H1 (cell line): ENCODE results near the gene RBM20. TPM values are rescaled to one million over a fixed set of nuclear protein-coding genes. Genes with fewer than 3 reads are reported as not detected.
"Not testable (repeated sequence)": the region's sequence is repeated elsewhere in the genome, so short reads cannot be mapped to it uniquely, and the experiment has no call there.

Experiments
- CTCF ChIA-PET: fragments of 300-600 bp; sonication (Branson Sonifier 250); formaldehyde crosslinking; loops from one replicate; lab custom pipeline; 2021; ENCODE audit not compliant: partially characterized antibody; lab: Charles Lee
- POLR2A ChIA-PET: fragments of 300-600 bp; sonication (Branson Sonifier 250); formaldehyde crosslinking; loops from one replicate; lab custom pipeline; 2021; ENCODE audit warnings: inconsistent platforms; ENCODE audit not compliant: partially characterized antibody; lab: Charles Lee
- DNase-seq, 2 experiments: peaks; one replicate each; pipeline versions ENCODE4 v3.0.0 to v3.0.0-alpha.2; 2010 to 2022; ENCODE audit warnings: low spot score in 2 of 2, low read depth in 1 of 2, mixed read lengths in 1 of 2
- FAIRE-seq: peaks from 2 replicates; lab custom pipeline; 2011; peaks lifted over from hg19 to GRCh38; lab: Jason Lieb, UNC
- H2AFZ ChIP-seq: 2 replicates; pipeline ENCODE4 v1.8.1; 2012; ENCODE audit warnings: low read length, inconsistent platforms
- H2AK5ac ChIP-seq: 2 replicates; pipeline ENCODE4 v1.6.1; 2013; ENCODE audit warnings: low read depth, low read length
- H2BK120ac ChIP-seq: replicated peaks from 2 replicates; pipeline ENCODE3; 2013; ENCODE audit warnings: low read depth, low read length, inconsistent platforms
- H2BK12ac ChIP-seq: 2 replicates; pipeline ENCODE4 v1.6.1; 2013; ENCODE audit warnings: low read depth, low read length
- H2BK15ac ChIP-seq: 2 replicates; pipeline ENCODE4 v1.6.1; 2013; ENCODE audit warnings: low read length
- H2BK20ac ChIP-seq: 2 replicates; pipeline ENCODE4 v1.6.1; 2013; ENCODE audit warnings: low read length
- H2BK5ac ChIP-seq: 2 replicates; pipeline ENCODE4 v1.6.1; 2013; ENCODE audit warnings: low read depth, low read length
- H3K14ac ChIP-seq: 2 replicates; pipeline ENCODE4 v1.6.1; 2013; ENCODE audit warnings: inconsistent platforms; ENCODE audit not compliant: insufficient read length
- H3K18ac ChIP-seq: 2 replicates; pipeline ENCODE4 v1.6.1; 2013; ENCODE audit warnings: low read length; ENCODE audit errors: extremely low read depth
- H3K23ac ChIP-seq: 2 replicates; pipeline ENCODE4 v1.6.1; 2013; ENCODE audit warnings: inconsistent platforms; ENCODE audit not compliant: insufficient read length
- H3K23me2 ChIP-seq: 2 replicates; pipeline ENCODE4 v1.6.1; 2013; ENCODE audit warnings: low read depth, low read length
- H3K27ac ChIP-seq: 2 replicates; pipeline ENCODE4 v1.6.1; 2011; ENCODE audit warnings: low read depth, low read length, inconsistent platforms
- H3K27me3 ChIP-seq, 4 experiments: replicated peaks in 1 of 4; 1 replicate in 1 of 4; 2 replicates in 3 of 4; pipeline versions ENCODE4 v1.6.1 to v1.8.1; 2011 to 2013; ENCODE audit warnings: low read length in 3 of 4, mild to moderate bottlenecking in 3 of 4, inconsistent platforms in 2 of 4, mixed read lengths in 2 of 4, moderate library complexity in 1 of 4; ENCODE audit not compliant: control insufficient read depth in 3 of 4, insufficient read depth in 3 of 4; ENCODE audit errors: extremely low read depth in 1 of 4
- H3K36me3 ChIP-seq, 4 experiments: 2 replicates each; pipeline versions ENCODE4 v1.6.1 to v1.8.1; 2011 to 2013; ENCODE audit warnings: mild to moderate bottlenecking in 4 of 4, low read length in 3 of 4, moderate library complexity in 2 of 4, control low read depth in 1 of 4, inconsistent platforms in 1 of 4; ENCODE audit not compliant: insufficient read depth in 4 of 4, control insufficient read depth in 2 of 4
- H3K4ac ChIP-seq: replicated peaks from 2 replicates; pipeline ENCODE3; 2013; ENCODE audit warnings: low read length, low read depth, mixed read lengths, inconsistent platforms; ENCODE audit not compliant: insufficient read length
- H3K4me1 ChIP-seq, 4 experiments: replicated peaks in 1 of 4; 1 replicate in 1 of 4; 2 replicates in 3 of 4; pipeline versions ENCODE4 v1.6.1 to v1.8.1; 2011 to 2013; ENCODE audit warnings: low read length in 3 of 4, inconsistent platforms in 2 of 4, mixed read lengths in 1 of 4; ENCODE audit not compliant: insufficient read depth in 4 of 4, control insufficient read depth in 3 of 4
- H3K4me2 ChIP-seq, 2 experiments: 2 replicates each; pipeline versions ENCODE4 v1.6.1 to v1.8.1; 2011 to 2013; ENCODE audit warnings: low read depth in 2 of 2, low read length in 2 of 2, control low read depth in 1 of 2, inconsistent platforms in 1 of 2, mild to moderate bottlenecking in 1 of 2; ENCODE audit not compliant: insufficient read depth in 1 of 2
- H3K4me3 ChIP-seq, 4 experiments: fragments of 200-600, 300-600 bp in 1 of 4; sonication (generic), shearing (Covaris generic), sonication (Bioruptor Twin) in 1 of 4; 2 replicates each; pipeline versions ENCODE4 v1.5.1 to v1.8.1; 2011 to 2016; ENCODE audit warnings: low read length in 4 of 4, low read depth in 3 of 4, control low read depth in 2 of 4, inconsistent platforms in 2 of 4, mild to moderate bottlenecking in 2 of 4, mixed read lengths in 1 of 4, moderate library complexity in 1 of 4; ENCODE audit not compliant: insufficient read depth in 2 of 4; ENCODE audit errors: extremely low read depth in 1 of 4
- H3K56ac ChIP-seq: replicated peaks from 2 replicates; pipeline ENCODE3; 2013; ENCODE audit warnings: low read depth, mild to moderate bottlenecking, mixed read lengths, low read length, inconsistent platforms; ENCODE audit not compliant: insufficient read length
- H3K79me1 ChIP-seq: 2 replicates; pipeline ENCODE4 v1.6.1; 2013; ENCODE audit warnings: low read depth, low read length, control low read depth
- H3K79me2 ChIP-seq, 2 experiments: 2 replicates each; pipeline versions ENCODE4 v1.6.1 to v1.8.1; 2012 to 2013; ENCODE audit warnings: low read length in 2 of 2, mild to moderate bottlenecking in 2 of 2, inconsistent platforms in 1 of 2; ENCODE audit not compliant: insufficient read depth in 2 of 2, control insufficient read depth in 1 of 2
- H3K9ac ChIP-seq, 4 experiments: replicated peaks in 1 of 4; 1 replicate in 1 of 4; 2 replicates in 3 of 4; pipeline versions ENCODE4 v1.6.1 to v1.8.1; 2011 to 2013; ENCODE audit warnings: low read depth in 3 of 4, low read length in 3 of 4, control low read depth in 2 of 4, mild to moderate bottlenecking in 2 of 4, moderate library complexity in 2 of 4, inconsistent platforms in 1 of 4; ENCODE audit errors: extremely low read depth in 1 of 4
- H3K9me3 ChIP-seq, 2 experiments: 2 replicates each; pipeline versions ENCODE4 v1.6.1 to v1.8.1; 2012 to 2013; ENCODE audit warnings: mild to moderate bottlenecking in 2 of 2, moderate library complexity in 2 of 2, control low read depth in 1 of 2, inconsistent platforms in 1 of 2, low read depth in 1 of 2, low read length in 1 of 2, mixed read lengths in 1 of 2; ENCODE audit not compliant: insufficient read depth in 2 of 2
- H4K20me1 ChIP-seq, 2 experiments: replicated peaks in 1 of 2; 2 replicates each; pipeline versions ENCODE3 to v1.8.1; 2011 to 2013; ENCODE audit warnings: inconsistent platforms in 2 of 2, low read length in 2 of 2, mild to moderate bottlenecking in 1 of 2; ENCODE audit not compliant: insufficient read depth in 2 of 2, control insufficient read depth in 1 of 2
- H4K5ac ChIP-seq: 2 replicates; pipeline ENCODE4 v1.6.1; 2013; ENCODE audit warnings: low read length, low read depth, mixed read lengths, inconsistent platforms; ENCODE audit not compliant: insufficient read length
- H4K8ac ChIP-seq: 2 replicates; pipeline ENCODE4 v1.8.0; 2013; ENCODE audit warnings: mild to moderate bottlenecking, moderate library complexity, low read length, inconsistent platforms; ENCODE audit not compliant: insufficient read depth; ENCODE audit errors: extremely low read depth
- H4K91ac ChIP-seq: replicated peaks from 2 replicates; pipeline ENCODE3; 2013; ENCODE audit warnings: low read length, mixed read lengths, inconsistent platforms; ENCODE audit not compliant: insufficient read length
- WGBS, 2 experiments: shearing (Covaris generic) in 1 of 2; methylation state at CpG; one replicate each; pipeline versions ENCODE4 v1.1.6 to v1.1.7; 2013 to 2015; ENCODE audit warnings: low lambda C conversion rate in 2 of 2, mixed read lengths in 2 of 2, inconsistent platforms in 1 of 2, low coverage in 1 of 2, missing lambda C conversion rate in 1 of 2; ENCODE audit not compliant: insufficient replicate concordance in 2 of 2, insufficient coverage in 1 of 2, insufficient read length in 1 of 2; ENCODE audit errors: extremely low coverage in 1 of 2, missing lambda C conversion rate in 1 of 2; 5-methylcytosine and 5-hydroxymethylcytosine counted together
- polyA plus RNA-seq, 7 experiments: library from polyadenylated mRNA; depleted of rRNA in 3 of 7; stranded (reverse) in 5 of 7; unstranded in 2 of 7; fragments of >200 nt in 5 of 7; fragments of 200-250 nt in 2 of 7; gene quantifications; 1 replicate in 5 of 7; 2 replicates in 1 of 7; 4 replicates in 1 of 7; pipeline versions ENCODE4 v1.2.1 to v1.2.3, GENCODE V29; 2011 to 2013; ENCODE audit warnings: missing spikeins in 2 of 7, mixed read lengths in 2 of 7
- total RNA-seq: library from RNA; stranded (reverse); fragmentation: NEBNext Ultra II Directional; extraction: Animal tissue kit (Norgen Biotek cat#: 25700); gene quantifications from 2 replicates; pipeline ENCODE4 v1.2.1, GENCODE V29; 2021

RBM20 gene
- total and polyA plus RNA-seq, 2 of the 8 experiments (the other 6 are each of a cell fraction or from before 2014, with no cell fraction given), result 0.05 to 0.63 TPM

DNA sequence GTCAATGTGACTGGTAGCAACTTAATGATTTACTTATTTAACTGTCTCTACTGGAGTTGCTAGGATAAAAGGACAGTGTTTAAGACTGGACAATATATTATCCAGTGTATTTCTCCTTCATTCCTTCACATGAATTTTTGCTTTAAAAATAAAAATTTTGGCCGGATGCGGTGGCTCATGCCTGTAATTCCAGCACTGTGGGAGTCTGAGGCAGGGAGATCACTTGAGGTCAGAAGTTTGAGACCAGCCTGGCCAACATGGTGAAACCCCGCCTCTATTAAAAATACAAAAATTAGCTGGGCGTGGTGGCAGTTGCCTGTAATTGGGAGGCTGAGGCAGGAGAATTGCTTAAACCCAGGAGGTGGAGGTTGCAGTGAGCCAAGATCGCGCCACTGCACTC lies 5.1 kb upstream of the RBM20 start:
- H3K27me3 ChIP-seq, result peaks cover 20 to 23% (median 22%) of the 10 kb centered on the region in 4 experiments
- H4K91ac ChIP-seq, DNase-seq, H3K4me2 ChIP-seq, H2BK5ac ChIP-seq, H2BK12ac ChIP-seq, H2BK20ac ChIP-seq, H3K56ac ChIP-seq, H2BK15ac ChIP-seq, H3K4ac ChIP-seq, H2AFZ ChIP-seq, H3K18ac ChIP-seq, POLR2A ChIA-PET, FAIRE-seq, H3K9me3 ChIP-seq, H3K23ac ChIP-seq, H3K36me3 ChIP-seq, H4K20me1 ChIP-seq, H3K4me3 ChIP-seq, H3K79me1 ChIP-seq, H3K9ac ChIP-seq, H3K14ac ChIP-seq, H2BK120ac ChIP-seq, H3K23me2 ChIP-seq, H3K79me2 ChIP-seq, H3K27ac ChIP-seq, H4K5ac ChIP-seq, H2AK5ac ChIP-seq, H4K8ac ChIP-seq: not testable (repeated sequence)
- 94% methylated on average over 6 of the region's 6 CpGs; no CpG with 5 or more reads in 1 of the 2 experiments for WGBS, 2 experiments
- H3K4me1 ChIP-seq, result peaks cover 12 to 27% (median 13%) of the 10 kb centered on the region in 4 experiments
- CTCF ChIA-PET, result interaction anchor here (0.9 to 6.3 kb wide), 8 partner anchors 11 to 156 kb away, joined by 3 to 51 read pairs (median 4); no protein-coding TSS in a partner anchor

DNA sequence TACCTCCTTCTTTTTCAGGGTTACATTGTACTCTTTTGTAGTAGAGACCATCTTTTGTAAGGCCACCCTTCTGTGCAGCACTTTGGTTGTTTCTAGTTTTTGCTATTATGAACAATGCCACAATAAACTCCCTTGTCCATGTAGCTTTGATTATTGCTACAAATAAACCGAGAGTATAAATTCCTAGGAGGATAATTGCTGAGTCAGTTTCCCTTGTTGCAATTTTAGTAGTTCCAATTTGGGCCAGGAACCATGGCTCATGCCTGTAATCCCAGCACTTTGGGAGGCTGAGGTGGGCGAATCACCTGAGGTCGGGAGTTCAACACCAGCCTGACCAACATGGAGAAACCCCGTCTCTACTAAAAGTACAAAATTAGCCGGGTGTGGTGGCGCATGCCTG lies 4.3 kb upstream of the RBM20 start:
- DNase-seq, H2AK5ac ChIP-seq, H2BK5ac ChIP-seq, FAIRE-seq, H3K14ac ChIP-seq, H3K18ac ChIP-seq, H4K8ac ChIP-seq, H3K4ac ChIP-seq, H2BK120ac ChIP-seq, H3K4me2 ChIP-seq, H4K5ac ChIP-seq, H2BK15ac ChIP-seq, H3K9ac ChIP-seq, H3K27ac ChIP-seq, H2BK12ac ChIP-seq, H3K36me3 ChIP-seq, H3K23me2 ChIP-seq, H3K9me3 ChIP-seq, H3K79me2 ChIP-seq, H2AFZ ChIP-seq, H3K79me1 ChIP-seq, H3K4me3 ChIP-seq, H3K56ac ChIP-seq, H4K20me1 ChIP-seq, H3K23ac ChIP-seq, H2BK20ac ChIP-seq, H4K91ac ChIP-seq: not testable (repeated sequence)
- Histone ChIP-seq H3K4me1 (peaks cover 12 to 27% (median 13%) of the 10 kb centered on the region in 4 experiments), H3K27me3 (peaks cover 26 to 32% (median 29%) of the 10 kb centered on the region in 4 experiments)
- CTCF ChIA-PET, result interaction anchor here (1.4 to 6.3 kb wide), 3 partner anchors 28 to 41 kb away, joined by 5 to 51 read pairs (median 7); no protein-coding TSS in a partner anchor
- POLR2A ChIA-PET, result interaction anchor here (0.7 to 1.2 kb wide), 2 partner anchors 10 to 211 kb away, joined by 3 read pairs; no protein-coding TSS in a partner anchor
- 66% methylated on average over 4 of the region's 6 CpGs; no CpG with 5 or more reads in 1 of the 2 experiments for WGBS, 2 experiments
